ENCODE results near the gene NOS3. TPM values are rescaled to one million over a fixed set of nuclear protein-coding genes. Genes with fewer than 3 reads are reported as not detected.
A peak's percentile ranks its signal among the peaks of the same experiment; 100 is the strongest.

NOS3 gene
- total and polyA plus RNA-seq, 2 donors (not counting 3 experiments of a cell fraction or from before 2014, with no cell fraction given) = 82.8 to 95.1 TPM

DNA sequence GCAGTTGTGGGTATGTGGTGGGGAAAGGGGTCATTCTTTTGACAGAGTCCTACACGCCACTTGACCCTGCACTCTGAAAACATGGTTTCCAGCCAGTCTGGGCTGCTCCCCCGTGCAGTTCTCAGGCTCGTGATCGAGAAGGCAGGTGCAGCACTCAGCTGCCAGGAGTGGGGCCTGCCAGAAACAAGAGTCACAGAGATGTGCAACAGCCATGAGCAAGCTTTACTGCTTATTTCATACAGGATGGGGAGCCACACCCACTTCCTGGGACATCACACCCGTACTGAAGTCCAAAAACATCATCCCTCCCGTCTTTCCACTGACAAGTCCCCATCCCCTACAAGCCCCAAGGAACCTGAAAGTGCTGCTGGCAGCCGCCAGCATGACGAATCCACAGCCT lies 24.1 kb downstream of the NOS3 start:
- dilution Hi-C loops (cut with MboI; ENCODE audit: extremely low pct_ligation_motif_present, low sequenced_read_pairs) = no loop called here
- H3K4me1 ChIP-seq (ENCODE audit: control insufficient read depth, extremely low read depth, insufficient read depth, low read length) = peaks cover 15% of the 10 kb centered on the region
- H3K9me1 ChIP-seq (replicated peaks; ENCODE audit: control insufficient read depth, extremely low read depth, insufficient read depth, low read length) = no peaks in the 10 kb centered on the region
- H3K9ac ChIP-seq (replicated peaks; ENCODE audit: extremely low read depth, insufficient read depth, low read length) = no peak overlapping the region
- CTCF ChIA-PET = interaction anchor here (1.3 to 2.4 kb wide), 2 partner anchors 46 to 117 kb away, joined by 3 to 11 read pairs; no protein-coding TSS in a partner anchor
- TF ChIP-seq FOS (IDR thresholded peaks at IDR 0.05; ENCODE audit: borderline replicate concordance, insufficient read depth, low read length) = no peak
- no peak for TF ChIP-seq MYC (IDR thresholded peaks at IDR 0.05; ENCODE audit: low read depth, low read length)
- TF ChIP-seq, protein P1, sequence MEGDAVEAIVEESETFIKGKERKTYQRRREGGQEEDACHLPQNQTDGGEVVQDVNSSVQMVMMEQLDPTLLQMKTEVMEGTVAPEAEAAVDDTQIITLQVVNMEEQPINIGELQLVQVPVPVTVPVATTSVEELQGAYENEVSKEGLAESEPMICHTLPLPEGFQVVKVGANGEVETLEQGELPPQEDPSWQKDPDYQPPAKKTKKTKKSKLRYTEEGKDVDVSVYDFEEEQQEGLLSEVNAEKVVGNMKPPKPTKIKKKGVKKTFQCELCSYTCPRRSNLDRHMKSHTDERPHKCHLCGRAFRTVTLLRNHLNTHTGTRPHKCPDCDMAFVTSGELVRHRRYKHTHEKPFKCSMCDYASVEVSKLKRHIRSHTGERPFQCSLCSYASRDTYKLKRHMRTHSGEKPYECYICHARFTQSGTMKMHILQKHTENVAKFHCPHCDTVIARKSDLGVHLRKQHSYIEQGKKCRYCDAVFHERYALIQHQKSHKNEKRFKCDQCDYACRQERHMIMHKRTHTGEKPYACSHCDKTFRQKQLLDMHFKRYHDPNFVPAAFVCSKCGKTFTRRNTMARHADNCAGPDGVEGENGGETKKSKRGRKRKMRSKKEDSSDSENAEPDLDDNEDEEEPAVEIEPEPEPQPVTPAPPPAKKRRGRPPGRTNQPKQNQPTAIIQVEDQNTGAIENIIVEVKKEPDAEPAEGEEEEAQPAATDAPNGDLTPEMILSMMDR (IDR thresholded peaks at IDR 0.05; ENCODE audit: extremely low read depth in 1 of 2, insufficient read depth in 1 of 2, low read depth in 1 of 2, low read length in 2 of 2) = no peak
- TF ChIP-seq, protein P2, sequence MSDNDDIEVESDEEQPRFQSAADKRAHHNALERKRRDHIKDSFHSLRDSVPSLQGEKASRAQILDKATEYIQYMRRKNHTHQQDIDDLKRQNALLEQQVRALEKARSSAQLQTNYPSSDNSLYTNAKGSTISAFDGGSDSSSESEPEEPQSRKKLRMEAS (IDR thresholded peaks at IDR 0.05; ENCODE audit: insufficient read depth, insufficient read length) = no peak
- no peak for TF ChIP-seq EZH2 (IDR thresholded peaks at IDR 0.05; ENCODE audit: borderline replicate concordance, low read depth, low read length, severe bottlenecking)
- intact Hi-C loops (cut with micrococcal nuclease) = no loop called here
- H3K36me3 ChIP-seq (ENCODE audit: control insufficient read depth in 2 of 2, extremely low read depth in 1 of 2, insufficient read depth in 2 of 2, low read length in 2 of 2) = peaks cover 0 to 21% of the 10 kb centered on the region in 2 experiments
- no peaks in the 10 kb centered on the region for H3K9me3 ChIP-seq (replicated peaks; ENCODE audit: control insufficient read depth, insufficient read depth, low read length)
- H3K27me3 ChIP-seq (ENCODE audit: control insufficient read depth in 2 of 2, insufficient read depth in 2 of 2, low read length in 2 of 2) = peaks cover 3 to 9% of the 10 kb centered on the region in 2 experiments
- no peak overlapping the region for H3K4me2 ChIP-seq (ENCODE audit: insufficient read depth, low read length)
- H2AFZ ChIP-seq (ENCODE audit: low read depth, low read length) = no peak overlapping the region
- H3K4me3 ChIP-seq (replicated peaks in 1 of 3; ENCODE audit: insufficient read depth in 1 of 3, low read depth in 1 of 3, low read length in 3 of 3) = no peak overlapping the region
- DNase-seq (ENCODE audit: low read depth, low spot score) = no peak
- no peaks in the 10 kb centered on the region for H4K20me1 ChIP-seq (replicated peaks; ENCODE audit: control insufficient read depth, extremely low read depth, insufficient read depth, low read length)
- BruUV-seq (replicated peaks) = no TSS peak
- POLR2A ChIA-PET = no interaction called here
- no peaks in the 10 kb centered on the region for H3K79me2 ChIP-seq (ENCODE audit: control insufficient read depth, insufficient read depth, low read length)
- no peak for FAIRE-seq
- no peak overlapping the region for H3K27ac ChIP-seq (ENCODE audit: insufficient read depth, low read depth, low read length)

- no peaks in the 10 kb centered on the region for H3K9me1 ChIP-seq (replicated peaks; ENCODE audit: control insufficient read depth, extremely low read depth, insufficient read depth, low read length)
- no peaks in the 10 kb centered on the region for H3K9me3 ChIP-seq (replicated peaks; ENCODE audit: control insufficient read depth, insufficient read depth, low read length)
- no peak overlapping the region for H3K4me3 ChIP-seq (replicated peaks in 1 of 3; ENCODE audit: insufficient read depth in 1 of 3, low read depth in 1 of 3, low read length in 3 of 3)
- DNase-seq (ENCODE audit: low read depth, low spot score) (no peak), FAIRE-seq (no peak)
- H2AFZ ChIP-seq (ENCODE audit: low read depth, low read length) = no peak overlapping the region
- BruUV-seq (replicated peaks) = no TSS peak
- H3K27ac ChIP-seq (ENCODE audit: insufficient read depth, low read depth, low read length) = no peak overlapping the region
- dilution Hi-C loops (cut with MboI; ENCODE audit: extremely low pct_ligation_motif_present, low sequenced_read_pairs) = no loop called here
- POLR2A ChIA-PET = no interaction called here
- no peak overlapping the region for H3K9ac ChIP-seq (replicated peaks; ENCODE audit: extremely low read depth, insufficient read depth, low read length)
- peaks cover 15% of the 10 kb centered on the region for H3K4me1 ChIP-seq (ENCODE audit: control insufficient read depth, extremely low read depth, insufficient read depth, low read length)
- H3K4me2 ChIP-seq (ENCODE audit: insufficient read depth, low read length) = no peak overlapping the region
- intact Hi-C loops (cut with micrococcal nuclease) = no loop called here
- peaks cover 0 to 16% of the 10 kb centered on the region in 2 experiments for H3K36me3 ChIP-seq (ENCODE audit: control insufficient read depth in 2 of 2, extremely low read depth in 1 of 2, insufficient read depth in 2 of 2, low read length in 2 of 2)
- CTCF ChIA-PET = interaction anchor here (1.3 to 8.8 kb wide), 2 partner anchors 8 to 47 kb away, joined by 3 to 107 read pairs; no protein-coding TSS in a partner anchor
- H4K20me1 ChIP-seq (replicated peaks; ENCODE audit: control insufficient read depth, extremely low read depth, insufficient read depth, low read length) = no peaks in the 10 kb centered on the region
- peaks cover 10 to 14% of the 10 kb centered on the region in 2 experiments for H3K27me3 ChIP-seq (ENCODE audit: control insufficient read depth in 2 of 2, insufficient read depth in 2 of 2, low read length in 2 of 2)
- TF ChIP-seq, protein P1 (IDR thresholded peaks at IDR 0.05; ENCODE audit: extremely low read depth in 1 of 2, insufficient read depth in 1 of 2, low read depth in 1 of 2, low read length in 2 of 2) = no peak
- TF ChIP-seq MYC (IDR thresholded peaks at IDR 0.05; ENCODE audit: low read depth, low read length) (no peak), POLR2A (IDR thresholded peaks at IDR 0.05; ENCODE audit: low read depth, low read length) (peak; percentile 17)
- no peaks in the 10 kb centered on the region for H3K79me2 ChIP-seq (ENCODE audit: control insufficient read depth, insufficient read depth, low read length)
Measured at GRCh38 chr7:151015967-151016366, 25.1 kb downstream of the NOS3 start.
